GM23248 (cell line): Measurements from ENCODE around the gene NDUFS5. TPM values are rescaled to one million over a fixed set of nuclear protein-coding genes. Genes with fewer than 3 reads are reported as not detected.

Source experiments
- DNase-seq: peaks from one replicate; pipeline ENCODE4 v3.0.0-alpha.2; 2015
- H2AFZ ChIP-seq: fragments of 200-600 bp; sonication (generic); 2 replicates; pipeline ENCODE4 v1.6.1; 2016; ENCODE audit warnings: antibody characterized with exemption
- H3F3A ChIP-seq: fragments of 200-600 bp; sonication (generic); 2 replicates; pipeline ENCODE4 v1.6.1; 2016; ENCODE audit warnings: mild to moderate bottlenecking, antibody characterized with exemption, mixed run types; ENCODE audit not compliant: insufficient read depth
- H3K27ac ChIP-seq: fragments of 200-600 bp; sonication (generic); 2 replicates; pipeline ENCODE4 v1.5.1; 2016; ENCODE audit warnings: mild to moderate bottlenecking
- H3K27me3 ChIP-seq: fragments of 200-600 bp; sonication (generic); replicated peaks from 2 replicates; pipeline ENCODE4 v1.6.1; 2016; ENCODE audit warnings: mild to moderate bottlenecking; ENCODE audit not compliant: insufficient read depth
- H3K36me3 ChIP-seq: fragments of 200-600 bp; sonication (generic); 2 replicates; pipeline ENCODE4 v1.6.1; 2016; ENCODE audit warnings: low read depth, mild to moderate bottlenecking
- H3K4me1 ChIP-seq: fragments of 200-600 bp; sonication (generic); 2 replicates; pipeline ENCODE4 v1.6.1; 2016; ENCODE audit warnings: mild to moderate bottlenecking; ENCODE audit not compliant: insufficient read depth
- H3K4me2 ChIP-seq: fragments of 200-600 bp; sonication (generic); one replicate; pipeline ENCODE4 v1.6.1; 2016; ENCODE audit warnings: mild to moderate bottlenecking; ENCODE audit not compliant: unreplicated experiment
- H3K4me3 ChIP-seq: fragments of 200-600 bp; sonication (generic); 2 replicates; pipeline ENCODE4 v1.5.1; 2016; ENCODE audit warnings: mild to moderate bottlenecking
- H3K79me2 ChIP-seq: fragments of 200-600 bp; sonication (generic); 2 replicates; pipeline ENCODE4 v1.6.1; 2016; ENCODE audit warnings: mild to moderate bottlenecking; ENCODE audit not compliant: insufficient read depth
- H3K9ac ChIP-seq: fragments of 200-600 bp; sonication (generic); 2 replicates; pipeline ENCODE4 v1.6.1; 2016; ENCODE audit warnings: mild to moderate bottlenecking
- H3K9me2 ChIP-seq: fragments of 200-600 bp; sonication (generic); 2 replicates; pipeline ENCODE4 v1.6.1; 2016; ENCODE audit warnings: mixed run types, mild to moderate bottlenecking, moderate library complexity; ENCODE audit not compliant: insufficient read depth
- H3K9me3 ChIP-seq: fragments of 200-600 bp; sonication (generic); one replicate; pipeline ENCODE4 v1.6.1; 2017; ENCODE audit warnings: low read depth
- H4K20me1 ChIP-seq: fragments of 200-600 bp; sonication (generic); 2 replicates; pipeline ENCODE4 v1.6.0; 2016; ENCODE audit not compliant: insufficient read depth
- EZH2 ChIP-seq: fragments of 200-600 bp; sonication (generic); IDR thresholded peaks from 2 replicates; pipeline ENCODE4 v1.6.1; 2018; ENCODE audit warnings: antibody characterized with exemption, mild to moderate bottlenecking; ENCODE audit not compliant: insufficient read depth, poor library complexity, severe bottlenecking
- EZH2phosphoT487 ChIP-seq: fragments of 200-600 bp; sonication (generic); IDR thresholded peaks from 2 replicates; pipeline ENCODE4 v1.6.1; 2018; ENCODE audit warnings: antibody characterized with exemption, moderate library complexity, mild to moderate bottlenecking, low read depth; ENCODE audit not compliant: insufficient read depth
- WGBS, 2 experiments: methylation state at CpG; one replicate each; pipeline ENCODE4 v1.1.6; 2015 to 2017; ENCODE audit warnings: low lambda C conversion rate in 2 of 2, low coverage in 1 of 2; ENCODE audit errors: missing lambda C conversion rate in 2 of 2; 5-methylcytosine and 5-hydroxymethylcytosine counted together
- in situ Hi-C: fragments of 300-500 bp; cut with MboI; formaldehyde crosslinking; loops from 2 replicates; pipeline ENCODE4 v1.15.0; 2020
- polyA plus RNA-seq: library from polyadenylated mRNA; unstranded; fragments of >200 nt; fragmentation: Nextera tagmentation; extraction: Ambion mirVana; gene quantifications from 2 replicates; pipeline ENCODE4 v1.2.1, GENCODE V29; 2016
- total RNA-seq: library from RNA; depleted of rRNA; stranded (reverse); fragments of >200 nt; shearing (Covaris generic); gene quantifications from 2 replicates; pipeline ENCODE4 v1.2.3, GENCODE V29; 2014

NDUFS5 gene
- total and polyA plus RNA-seq, 2 experiments from 2014 or later: 257 to 606 TPM

GRCh38 chr1:39021426-39021825, 4.7 kb upstream of the NDUFS5 start:
- no peak overlapping the region for H3K9ac ChIP-seq
- no peak overlapping the region for H2AFZ ChIP-seq
- no peaks in the 10 kb centered on the region for H3K9me3 ChIP-seq
- no peak overlapping the region for H3K4me3 ChIP-seq
- H3K4me1 ChIP-seq: peaks cover 5% of the 10 kb centered on the region
- H3K27ac ChIP-seq: no peak overlapping the region
- no peaks in the 10 kb centered on the region for H4K20me1 ChIP-seq
- H3K9me2 ChIP-seq: no peaks in the 10 kb centered on the region
- H3K27me3 ChIP-seq: no peaks in the 10 kb centered on the region
- DNase-seq: no peak
- 0 to 6% methylated on average over 1 of the region's 1 CpG for WGBS, 2 experiments
- H3K4me2 ChIP-seq: no peak overlapping the region
- no peaks in the 10 kb centered on the region for H3K79me2 ChIP-seq
- H3F3A ChIP-seq: peaks cover 9% of the 10 kb centered on the region
- no peaks in the 10 kb centered on the region for H3K36me3 ChIP-seq
- TF ChIP-seq EZH2phosphoT487: no peak
- no peak for TF ChIP-seq EZH2
- in situ Hi-C loops: no loop called here

GRCh38 chr1:39023140-39023539, 3.0 kb upstream of the NDUFS5 start:
- peaks cover 19% of the 10 kb centered on the region for H3F3A ChIP-seq
- TF ChIP-seq EZH2 (no peak), EZH2phosphoT487 (no peak)
- peaks cover 5% of the 10 kb centered on the region for H3K4me1 ChIP-seq
- H2AFZ ChIP-seq: no peak overlapping the region
- H3K36me3 ChIP-seq: no peaks in the 10 kb centered on the region
- WGBS, 2 experiments: 33 to 35% methylated on average over 1 of the region's 1 CpG
- no peak overlapping the region for H3K27ac ChIP-seq
- no peak overlapping the region for H3K9ac ChIP-seq
- H3K4me3 ChIP-seq: no peak overlapping the region
- H3K79me2 ChIP-seq: peaks cover 15% of the 10 kb centered on the region
- no peak for DNase-seq
- H3K9me2 ChIP-seq: no peaks in the 10 kb centered on the region
- H3K9me3 ChIP-seq: no peaks in the 10 kb centered on the region
- no peaks in the 10 kb centered on the region for H3K27me3 ChIP-seq
- no peak overlapping the region for H3K4me2 ChIP-seq
- H4K20me1 ChIP-seq: no peaks in the 10 kb centered on the region
- in situ Hi-C loops: no loop called here

GRCh38 chr1:39026866-39027507, 837 bp downstream of the NDUFS5 start:
- peaks cover 53% of the 10 kb centered on the region for H3K79me2 ChIP-seq
- no peaks in the 10 kb centered on the region for H3K27me3 ChIP-seq
- H3F3A ChIP-seq: peaks cover 28% of the 10 kb centered on the region
- H3K36me3 ChIP-seq: peaks cover 23% of the 10 kb centered on the region
- H2AFZ ChIP-seq: peak overlapping the region; percentile 99
- no peaks in the 10 kb centered on the region for H3K9me2 ChIP-seq
- WGBS, 2 experiments: 27 to 28% methylated on average over 30 of the region's 30 CpGs
- in situ Hi-C loops: no loop called here
- H4K20me1 ChIP-seq: no peaks in the 10 kb centered on the region; the same call in 1 of the 2 replicates
- H3K9me3 ChIP-seq: no peaks in the 10 kb centered on the region
- H3K27ac ChIP-seq: peak overlapping the region; percentile 100
- peak overlapping the region; percentile 96 for H3K4me3 ChIP-seq
- TF ChIP-seq EZH2 (no peak), EZH2phosphoT487 (no peak)
- peak overlapping the region; percentile 93 for H3K4me2 ChIP-seq
- DNase-seq: no peak
- peak overlapping the region; percentile 100 for H3K9ac ChIP-seq
- H3K4me1 ChIP-seq: peaks cover 5% of the 10 kb centered on the region

GRCh38 chr1:39034114-39034654, 8.0 kb downstream of the NDUFS5 start:
- H3K4me1 ChIP-seq: no peaks in the 10 kb centered on the region
- H3K9ac ChIP-seq: no peak overlapping the region
- H3K36me3 ChIP-seq: peaks cover 41% of the 10 kb centered on the region
- no peak overlapping the region for H3K4me3 ChIP-seq
- no peak for DNase-seq
- peaks cover 51% of the 10 kb centered on the region for H3K79me2 ChIP-seq
- no peaks in the 10 kb centered on the region for H3K9me3 ChIP-seq
- 93 to 96% methylated on average over 6 of the region's 6 CpGs for WGBS, 2 experiments
- no peaks in the 10 kb centered on the region; the same call in none of the 2 replicates for H4K20me1 ChIP-seq
- no peak overlapping the region for H2AFZ ChIP-seq
- in situ Hi-C loops: no loop called here
- no peaks in the 10 kb centered on the region for H3K27me3 ChIP-seq
- H3F3A ChIP-seq: peaks cover 32% of the 10 kb centered on the region
- H3K27ac ChIP-seq: no peak overlapping the region
- H3K4me2 ChIP-seq: no peak overlapping the region
- no peaks in the 10 kb centered on the region for H3K9me2 ChIP-seq
- TF ChIP-seq EZH2phosphoT487 (no peak), EZH2 (no peak)
